Fibroblast of skin of abdomen (primary cell): Measurements from ENCODE around the gene GNAS-AS1.

Experiments
- DNase-seq: peaks from one replicate; pipeline ENCODE4 v3.0.0-alpha.2; 2013

Gene GNAS-AS1

DNA sequence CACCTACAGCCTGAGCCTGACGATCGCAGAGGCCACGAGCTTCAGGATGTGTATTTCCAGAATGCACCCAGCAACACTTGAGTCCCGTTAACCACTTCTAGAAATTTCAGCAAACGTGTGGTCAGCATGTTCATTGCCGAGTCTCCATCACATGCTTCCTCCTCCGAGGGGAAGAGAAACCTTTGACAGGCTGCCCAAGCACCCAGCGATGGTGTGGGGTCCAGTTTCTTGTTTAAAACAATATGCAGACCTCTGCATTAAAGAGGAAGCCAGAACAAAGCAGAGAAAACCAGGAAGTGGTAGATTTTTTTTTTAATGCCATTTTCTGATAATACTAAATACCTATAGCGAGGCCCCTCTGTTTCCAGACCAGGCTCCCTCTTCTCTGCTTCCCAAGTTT, 71.9 kb downstream of the GNAS-AS1 start:
- no peak for DNase-seq

DNA sequence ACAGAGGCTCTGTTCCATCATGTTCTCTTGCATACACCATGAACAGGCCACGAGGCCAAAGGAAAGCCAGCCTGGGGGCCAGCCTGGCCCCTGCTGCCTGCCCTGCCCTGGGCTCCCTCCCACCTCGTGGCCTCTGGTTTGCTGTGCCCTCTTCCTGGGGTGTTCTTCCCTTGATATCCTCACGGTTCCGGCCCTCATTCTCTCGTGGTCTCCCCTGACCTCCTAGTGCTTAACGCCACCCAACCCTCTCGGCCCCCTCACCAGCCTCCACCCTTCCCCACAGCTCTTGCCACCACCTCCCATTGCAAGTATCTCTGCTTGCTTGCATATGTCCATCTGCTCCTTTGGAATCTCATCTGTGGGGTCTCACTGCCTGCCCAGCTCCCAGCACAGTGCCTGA, 73.0 kb downstream of the GNAS-AS1 start:
- DNase-seq: no peak

DNA sequence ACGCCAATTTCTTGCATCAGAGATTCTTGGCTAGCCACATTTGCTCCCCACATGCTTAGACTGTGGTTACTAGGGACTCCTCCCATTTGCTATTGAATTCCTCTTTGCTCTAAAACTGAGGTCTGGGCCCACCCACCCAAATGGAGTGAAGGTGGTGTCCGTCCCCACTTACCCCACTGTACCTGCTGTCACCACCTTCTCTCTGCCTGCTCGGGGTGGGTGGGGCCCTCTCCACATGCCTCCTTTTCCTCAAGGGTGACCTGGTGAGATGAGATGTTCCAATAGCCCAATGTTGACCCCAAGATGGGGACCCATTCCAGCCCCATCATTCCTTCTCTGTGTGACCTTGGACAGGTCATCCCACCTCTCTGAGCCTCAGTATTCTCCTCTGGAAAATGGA, 74.6 kb downstream of the GNAS-AS1 start:
- no peak for DNase-seq

DNA sequence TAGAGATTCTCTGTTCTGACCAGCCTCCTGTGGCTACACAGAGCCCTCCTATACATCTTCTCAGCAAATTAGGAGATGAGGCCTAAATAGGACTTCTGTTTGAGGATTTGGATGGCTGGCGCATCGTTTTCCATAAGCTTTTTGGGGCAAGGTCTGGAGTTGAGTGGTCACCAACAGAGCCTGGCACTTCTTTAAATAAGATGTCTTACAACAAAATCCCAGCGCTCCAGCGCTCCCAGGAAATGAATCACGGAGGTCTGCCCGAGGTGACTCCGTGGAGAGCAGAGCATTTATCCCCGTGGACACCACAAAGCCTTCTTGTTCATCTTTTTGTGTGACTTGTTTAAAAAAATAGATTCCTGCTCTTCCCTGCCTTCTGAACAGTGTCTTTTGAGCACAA, 75.3 kb downstream of the GNAS-AS1 start:
- DNase-seq: no peak

DNA sequence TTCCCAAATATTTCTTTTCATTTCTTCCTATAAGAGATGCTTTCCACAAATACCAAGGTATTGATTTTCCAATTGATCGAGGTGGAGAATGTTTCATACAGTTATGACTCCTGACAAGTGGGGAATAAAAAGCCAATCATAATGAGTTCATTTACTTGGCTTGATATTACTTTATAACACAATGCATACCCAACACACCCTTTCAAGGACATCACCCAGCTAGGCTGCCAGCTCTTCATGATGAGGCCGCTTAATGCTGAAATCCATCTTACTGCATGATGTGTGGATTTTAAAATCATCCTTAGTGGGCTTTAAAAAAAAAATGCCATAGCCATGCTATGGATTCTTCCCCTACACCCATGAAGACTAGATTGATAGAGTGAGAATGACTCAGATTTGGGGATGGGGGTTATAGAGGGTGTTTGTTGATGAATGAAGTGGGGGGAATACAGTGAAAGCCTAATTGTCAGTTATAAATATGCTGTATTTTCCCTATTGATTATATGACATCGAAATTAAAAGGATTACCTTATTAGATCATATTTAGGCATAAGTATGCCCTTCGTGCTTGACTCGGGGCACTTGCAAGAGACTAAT, 75.9 kb downstream of the GNAS-AS1 start:
- DNase-seq: no peak

DNA sequence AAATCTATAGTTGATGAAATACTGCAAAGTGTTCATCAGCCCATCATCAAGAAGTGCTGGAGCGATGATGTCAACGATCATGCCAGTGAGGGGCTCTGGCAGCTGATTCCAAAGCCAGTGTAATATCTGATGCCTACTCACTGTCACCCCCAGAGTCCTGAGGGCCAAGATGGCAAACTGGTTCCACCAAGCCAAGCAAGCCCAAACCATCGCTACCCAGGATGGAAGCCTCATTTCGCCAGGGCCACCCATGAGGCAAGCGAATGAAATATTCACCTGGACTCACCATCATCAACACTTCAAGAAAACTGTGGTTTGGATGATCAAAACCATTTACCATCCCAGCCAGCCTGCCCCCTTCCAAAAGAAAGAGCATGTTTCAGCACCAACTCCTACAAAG, 76.5 kb downstream of the GNAS-AS1 start:
- DNase-seq: no peak

DNA sequence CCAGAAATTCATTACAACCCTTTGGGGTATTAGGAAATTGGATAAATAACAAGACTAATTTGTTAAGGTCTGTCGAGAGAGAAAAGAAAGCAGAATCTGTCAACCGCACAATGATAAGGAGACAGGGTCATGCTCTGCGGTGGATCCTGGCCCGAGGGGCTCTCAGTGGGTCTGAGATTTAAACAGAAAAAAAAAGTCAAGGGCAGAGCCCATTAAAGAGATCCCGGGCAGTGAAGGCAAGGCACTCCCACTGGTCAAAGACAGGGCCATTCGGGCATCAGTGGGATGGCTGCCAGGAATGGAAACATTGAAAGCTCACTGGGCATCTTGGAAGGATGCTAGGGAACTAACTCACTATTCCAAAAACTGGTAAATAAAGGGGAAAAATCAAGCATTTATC, 77.9 kb downstream of the GNAS-AS1 start:
- DNase-seq: no peak
